ENCODE data around the gene COL24A1. TPM values are rescaled to one million over a fixed set of nuclear protein-coding genes. Genes with fewer than 3 reads are reported as not detected.

Gene COL24A1
- total and polyA plus RNA-seq, 2 donors (not counting 3 experiments of a cell fraction or from before 2014, with no cell fraction given) = 0.03 TPM; not detected in 1

- H3K4me2 ChIP-seq (ENCODE audit: insufficient read depth, low read length) = no peak overlapping the region
- no peak for DNase-seq (ENCODE audit: low read depth, low spot score)
These were observed 44.7 kb upstream of the COL24A1 start for GRCh38 chr1:86201311-86201710.

More at GRCh38 chr1:86201311-86201710, 44.7 kb upstream of the COL24A1 start:
- H2AFZ ChIP-seq (ENCODE audit: low read depth, low read length) = no peak overlapping the region
- H3K79me2 ChIP-seq (ENCODE audit: control insufficient read depth, insufficient read depth, low read length) = no peaks in the 10 kb centered on the region
- H3K27ac ChIP-seq (ENCODE audit: insufficient read depth, low read depth, low read length) = no peak overlapping the region
- dilution Hi-C loops (cut with MboI; ENCODE audit: extremely low pct_ligation_motif_present, low sequenced_read_pairs) = no loop called here
- no peak overlapping the region for H3K9ac ChIP-seq (replicated peaks; ENCODE audit: extremely low read depth, insufficient read depth, low read length)
- POLR2A ChIA-PET = no interaction called here
- intact Hi-C loops (cut with micrococcal nuclease) = no loop called here
- FAIRE-seq = no peak
- TF ChIP-seq MAX (IDR thresholded peaks at IDR 0.05; ENCODE audit: insufficient read depth, insufficient read length) = no peak
- no peak for TF ChIP-seq EZH2 (IDR thresholded peaks at IDR 0.05; ENCODE audit: borderline replicate concordance, low read depth, low read length, severe bottlenecking)
- no peak for TF ChIP-seq CTCF (IDR thresholded peaks at IDR 0.05; ENCODE audit: extremely low read depth in 1 of 2, insufficient read depth in 1 of 2, low read depth in 1 of 2, low read length in 2 of 2)
- no peak for TF ChIP-seq JUN (IDR thresholded peaks at IDR 0.05; ENCODE audit: borderline replicate concordance, insufficient read depth, insufficient read length, low read depth)
- no peak for TF ChIP-seq FOS (IDR thresholded peaks at IDR 0.05; ENCODE audit: borderline replicate concordance, insufficient read depth, low read length)
- TF ChIP-seq GATA2 (IDR thresholded peaks at IDR 0.05; ENCODE audit: insufficient read depth, insufficient read length, low read depth, low read length) = no peak
- no peak for TF ChIP-seq POLR2AphosphoS5 (IDR thresholded peaks at IDR 0.05; ENCODE audit: insufficient read depth, low read depth, low read length)
- TF ChIP-seq MYC (IDR thresholded peaks at IDR 0.05; ENCODE audit: low read depth, low read length) = no peak
- no peak for TF ChIP-seq POLR2A (IDR thresholded peaks at IDR 0.05; ENCODE audit: low read depth, low read length)
- no peaks in the 10 kb centered on the region for H3K27me3 ChIP-seq (ENCODE audit: control insufficient read depth in 2 of 2, insufficient read depth in 2 of 2, low read length in 2 of 2)
- no peaks in the 10 kb centered on the region for H3K9me3 ChIP-seq (replicated peaks; ENCODE audit: control insufficient read depth, insufficient read depth, low read length)
- no peaks in the 10 kb centered on the region for H3K9me1 ChIP-seq (replicated peaks; ENCODE audit: control insufficient read depth, extremely low read depth, insufficient read depth, low read length)
- BruUV-seq (replicated peaks) = no TSS peak
- no peak overlapping the region for H3K4me3 ChIP-seq (replicated peaks in 1 of 3; ENCODE audit: insufficient read depth in 1 of 3, low read depth in 1 of 3, low read length in 3 of 3)
- CTCF ChIA-PET = no interaction called here
- H3K4me1 ChIP-seq (ENCODE audit: control insufficient read depth, extremely low read depth, insufficient read depth, low read length) = no peaks in the 10 kb centered on the region
- H3K36me3 ChIP-seq (ENCODE audit: control insufficient read depth in 2 of 2, extremely low read depth in 1 of 2, insufficient read depth in 2 of 2, low read length in 2 of 2) = no peaks in the 10 kb centered on the region
- H4K20me1 ChIP-seq (replicated peaks; ENCODE audit: control insufficient read depth, extremely low read depth, insufficient read depth, low read length) = no peaks in the 10 kb centered on the region

All from endothelial cell of umbilical vein (primary cell).